ENCODE results near the gene ARPIN. TPM values are rescaled to one million over a fixed set of nuclear protein-coding genes. Genes with fewer than 3 reads are reported as not detected.

The ARPIN gene
- total RNA-seq (2022; extraction: Qiagen RNA extraction; ENCODE audit: low read depth) = 9.2 to 12.5 TPM (median 12.0 TPM) in 5 replicates

GRCh38 chr15:89912674-89913396 lies at the start of gene ARPIN:
ARPIN (minus strand) TSS chr15:89912952; CDS start chr15:89912835, 117 bp downstream.

DNA sequence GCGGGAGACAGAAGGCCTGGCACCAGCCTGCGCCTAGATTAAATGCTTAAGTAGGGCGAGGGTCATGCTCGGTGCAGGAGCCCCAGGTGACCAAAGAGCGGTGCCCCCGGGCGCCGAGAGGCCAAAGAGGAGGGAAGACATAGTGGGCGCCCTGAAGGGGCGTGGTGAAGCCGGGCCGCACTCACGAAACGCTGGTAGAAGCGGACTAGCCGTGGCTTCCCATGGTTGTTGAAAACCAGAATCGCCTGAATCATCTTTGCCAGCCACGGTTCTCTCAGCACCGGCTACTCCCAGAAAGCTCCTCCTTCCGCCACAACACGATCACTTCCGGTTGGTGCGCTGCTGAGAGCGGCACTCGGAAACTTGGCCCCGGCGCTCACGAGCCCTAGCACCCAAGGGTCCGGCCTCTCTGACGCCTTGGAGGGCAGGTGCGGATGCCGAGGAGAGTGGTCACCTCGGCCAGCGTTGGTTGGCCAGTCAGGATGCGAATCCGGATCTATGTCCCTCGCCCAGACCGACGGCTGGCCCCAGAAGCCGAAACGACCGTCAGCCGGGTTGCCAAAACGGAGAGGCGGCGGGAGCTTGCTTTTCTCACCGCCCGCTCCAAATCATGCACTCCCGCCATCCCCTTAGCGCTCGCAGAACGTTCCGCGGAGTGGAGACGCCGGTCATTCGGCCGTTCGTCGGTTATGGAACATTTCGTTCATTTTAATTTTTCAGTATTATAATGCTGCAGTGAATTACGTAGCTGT lies 18.9 kb downstream of the ARPIN start, which contains the start of gene AP3S2:
TSS of gene AP3S2 (minus strand) at position 299 of the 752 bp plus-strand sequence. CDS start at position 254, 45 bp downstream.

Other genes with a start within 250 kb of the ARPIN start
- 0.06 to 0.11 TPM (median 0.08 TPM) in 3 of 5 replicates, not detected in the others for gene PLIN1, start 233.6 kb downstream of the ARPIN start, total RNA-seq (2022; extraction: Qiagen RNA extraction; ENCODE audit: low read depth)
- 5.9 to 7.7 TPM (median 6.9 TPM) in 5 replicates for gene PEX11A, start 222.2 kb downstream of the ARPIN start, total RNA-seq (2022; extraction: Qiagen RNA extraction; ENCODE audit: low read depth)
- gene WDR93, start 222.1 kb downstream of the ARPIN start, total RNA-seq (2022; extraction: Qiagen RNA extraction; ENCODE audit: low read depth) = 0.06 to 0.28 TPM (median 0.21 TPM) in 4 of 5 replicates, not detected in the other
- gene MESP1, start 161.7 kb downstream of the ARPIN start, total RNA-seq (2022; extraction: Qiagen RNA extraction; ENCODE audit: low read depth) = 2.9 to 7.5 TPM (median 6.2 TPM) in 5 replicates
- gene MESP2, start 136.6 kb downstream of the ARPIN start, total RNA-seq (2022; extraction: Qiagen RNA extraction; ENCODE audit: low read depth) = 0.41 to 0.73 TPM (median 0.51 TPM) in 4 of 5 replicates, not detected in the other
- 27.2 to 39.1 TPM (median 35.6 TPM) in 5 replicates for gene ANPEP, start 98.1 kb downstream of the ARPIN start, total RNA-seq (2022; extraction: Qiagen RNA extraction; ENCODE audit: low read depth)
- 35.7 to 85.4 TPM (median 42.2 TPM) in 5 replicates for gene AP3S2, start 19.0 kb downstream of the ARPIN start, total RNA-seq (2022; extraction: Qiagen RNA extraction; ENCODE audit: low read depth)
- 8.5 to 18.6 TPM (median 16.7 TPM) in 5 replicates for gene ZNF710, start 88.4 kb upstream of the ARPIN start, total RNA-seq (2022; extraction: Qiagen RNA extraction; ENCODE audit: low read depth)
- 37.7 to 47.9 TPM (median 45.1 TPM) in 5 replicates for gene IDH2, start 189.5 kb upstream of the ARPIN start, total RNA-seq (2022; extraction: Qiagen RNA extraction; ENCODE audit: low read depth)